GM12801 (cell line): ENCODE data around the gene F11R.

ENCODE experiments used
- CTCF ChIP-seq: IDR thresholded peaks from one replicate; pipeline ENCODE4 v1.5.1; 2011; ENCODE audit warnings: control low read depth; ENCODE audit not compliant: insufficient read length; ENCODE audit errors: extremely low read depth

F11R gene

GRCh38 chr1:160993544-160994193, 27.3 kb downstream of the F11R start:
- TF ChIP-seq CTCF = no peak

- TF ChIP-seq CTCF = no peak
Observed at GRCh38 chr1:160987359-160988050, 33.4 kb downstream of the F11R start.

- no peak for TF ChIP-seq CTCF
Observed at GRCh38 chr1:160985723-160986122, 35.2 kb downstream of the F11R start.

GRCh38 chr1:160981584-160982411, 39.2 kb downstream of the F11R start:
- no peak for TF ChIP-seq CTCF

- no peak for TF ChIP-seq CTCF
Observed at GRCh38 chr1:160979286-160979685, 41.7 kb downstream of the F11R start.

GRCh38 chr1:160978510-160978927, 42.4 kb downstream of the F11R start:
- TF ChIP-seq CTCF = no peak

GRCh38 chr1:160975026-160975425, 45.9 kb downstream of the F11R start:
- no peak for TF ChIP-seq CTCF
